ENCODE results near the gene MYH9. TPM values are rescaled to one million over a fixed set of nuclear protein-coding genes. Genes with fewer than 3 reads are reported as not detected.

The MYH9 gene
- total RNA-seq, 4 donors from 2014 or later, result 215 to 1,171 (median 400) TPM

GRCh38 chr22:36232715-36233401, 154.9 kb downstream of the MYH9 start:
- H3K36me3 ChIP-seq, result no peaks in the 10 kb centered on the region
- no peaks in the 10 kb centered on the region for H3K9me3 ChIP-seq
- no peak overlapping the region for H3K4me3 ChIP-seq
- no peak for DNase-seq
- intact Hi-C loops (cut with DNase I; ENCODE audit: low total_unique reads), result no loop called here
- no peaks in the 10 kb centered on the region for H3K27me3 ChIP-seq
- peaks cover 4 to 13% of the 10 kb centered on the region in 2 donors for H3K4me1 ChIP-seq
- TF ChIP-seq, protein P1, sequence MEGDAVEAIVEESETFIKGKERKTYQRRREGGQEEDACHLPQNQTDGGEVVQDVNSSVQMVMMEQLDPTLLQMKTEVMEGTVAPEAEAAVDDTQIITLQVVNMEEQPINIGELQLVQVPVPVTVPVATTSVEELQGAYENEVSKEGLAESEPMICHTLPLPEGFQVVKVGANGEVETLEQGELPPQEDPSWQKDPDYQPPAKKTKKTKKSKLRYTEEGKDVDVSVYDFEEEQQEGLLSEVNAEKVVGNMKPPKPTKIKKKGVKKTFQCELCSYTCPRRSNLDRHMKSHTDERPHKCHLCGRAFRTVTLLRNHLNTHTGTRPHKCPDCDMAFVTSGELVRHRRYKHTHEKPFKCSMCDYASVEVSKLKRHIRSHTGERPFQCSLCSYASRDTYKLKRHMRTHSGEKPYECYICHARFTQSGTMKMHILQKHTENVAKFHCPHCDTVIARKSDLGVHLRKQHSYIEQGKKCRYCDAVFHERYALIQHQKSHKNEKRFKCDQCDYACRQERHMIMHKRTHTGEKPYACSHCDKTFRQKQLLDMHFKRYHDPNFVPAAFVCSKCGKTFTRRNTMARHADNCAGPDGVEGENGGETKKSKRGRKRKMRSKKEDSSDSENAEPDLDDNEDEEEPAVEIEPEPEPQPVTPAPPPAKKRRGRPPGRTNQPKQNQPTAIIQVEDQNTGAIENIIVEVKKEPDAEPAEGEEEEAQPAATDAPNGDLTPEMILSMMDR (IDR thresholded peaks at IDR 0.05), result no peak
- no peak for TF ChIP-seq POLR2A (IDR thresholded peaks at IDR 0.05)
- no peak overlapping the region for H3K27ac ChIP-seq

Small RNAs within 50 kb of the gene (microRNA-seq; reads per million reads assigned to microRNA genes)
- gene MIR6819 (ENCODE audit: borderline microRNAs expressed, borderline replicate concordance), result not detected

Small RNAs within 50 kb of the gene (small RNA-seq; reads per million reads assigned to genes)
- gene MIR6819, result not detected

Other genes with a start within 250 kb of the MYH9 start
- 100 to 1,000 TPM in 2 of 4 donors, 10 to 100 TPM in 2; 22.1 to 108 (median 76.7) TPM for gene APOL3, start 227.2 kb downstream of the MYH9 start, total RNA-seq
- gene APOL4, start 186.2 kb downstream of the MYH9 start, total RNA-seq, result 10 to 100 TPM in 2 of 4 donors, 1 to 10 TPM in 1, not detected in 1; 1.0 to 35.2 (median 16.9) TPM
- gene APOL2, start 148.4 kb downstream of the MYH9 start, total RNA-seq, result 10 to 100 TPM; 15.6 to 96.2 (median 60.3) TPM
- gene APOL1, start 134.8 kb downstream of the MYH9 start, total RNA-seq, result 10 to 100 TPM in 3 of 4 donors, 1 to 10 TPM in 1; 9.8 to 89.7 (median 19.9) TPM
- gene TXN2, start 93.7 kb upstream of the MYH9 start, total RNA-seq, result 10 to 100 TPM; 14.4 to 56.4 (median 17.8) TPM
- 10 to 100 TPM in 2 of 4 donors, 1 to 10 TPM in 1, under 1 TPM in 1; 0.29 to 24.7 (median 9.5) TPM for gene FOXRED2, start 119.1 kb upstream of the MYH9 start, total RNA-seq
- gene EIF3D, start 141.2 kb upstream of the MYH9 start, total RNA-seq, result 100 to 1,000 TPM; 177 to 350 (median 297) TPM